C4-2B (cell line): ENCODE data around the gene WDR18.

Source experiments
- ZFX ChIP-seq: fragments of 450-650 bp; IDR thresholded peaks from 2 replicates; pipeline ENCODE4 v1.6.1; 2017
- TF ChIP-seq, protein P1 (sequence below): fragments of 450-650 bp; conservative IDR thresholded peaks from 2 replicates; pipeline ENCODE4 v1.5.1; 2017; ENCODE audit warnings: mild to moderate bottlenecking

DNA sequence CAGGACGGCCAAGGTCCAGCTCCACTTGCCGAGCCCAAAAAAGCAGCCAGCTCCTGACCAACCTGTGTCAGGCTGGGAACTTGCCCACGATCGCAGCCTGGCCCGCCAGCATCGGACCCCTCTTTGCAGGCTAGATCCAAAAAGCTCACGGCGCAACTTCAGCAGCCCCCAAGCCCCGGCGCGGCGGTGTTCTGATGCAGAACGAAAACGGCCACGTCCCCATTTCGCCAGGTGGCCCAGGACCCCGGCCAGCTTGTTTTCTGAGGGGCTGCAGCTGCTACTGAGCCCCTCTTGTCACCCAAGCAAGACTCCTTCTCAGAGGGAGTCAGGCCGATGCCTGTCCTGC is 35.4 kb downstream of the WDR18 start:
- TF ChIP-seq, protein P1, sequence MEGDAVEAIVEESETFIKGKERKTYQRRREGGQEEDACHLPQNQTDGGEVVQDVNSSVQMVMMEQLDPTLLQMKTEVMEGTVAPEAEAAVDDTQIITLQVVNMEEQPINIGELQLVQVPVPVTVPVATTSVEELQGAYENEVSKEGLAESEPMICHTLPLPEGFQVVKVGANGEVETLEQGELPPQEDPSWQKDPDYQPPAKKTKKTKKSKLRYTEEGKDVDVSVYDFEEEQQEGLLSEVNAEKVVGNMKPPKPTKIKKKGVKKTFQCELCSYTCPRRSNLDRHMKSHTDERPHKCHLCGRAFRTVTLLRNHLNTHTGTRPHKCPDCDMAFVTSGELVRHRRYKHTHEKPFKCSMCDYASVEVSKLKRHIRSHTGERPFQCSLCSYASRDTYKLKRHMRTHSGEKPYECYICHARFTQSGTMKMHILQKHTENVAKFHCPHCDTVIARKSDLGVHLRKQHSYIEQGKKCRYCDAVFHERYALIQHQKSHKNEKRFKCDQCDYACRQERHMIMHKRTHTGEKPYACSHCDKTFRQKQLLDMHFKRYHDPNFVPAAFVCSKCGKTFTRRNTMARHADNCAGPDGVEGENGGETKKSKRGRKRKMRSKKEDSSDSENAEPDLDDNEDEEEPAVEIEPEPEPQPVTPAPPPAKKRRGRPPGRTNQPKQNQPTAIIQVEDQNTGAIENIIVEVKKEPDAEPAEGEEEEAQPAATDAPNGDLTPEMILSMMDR = no peak
- TF ChIP-seq ZFX = no peak
